Endothelial cell of umbilical vein (primary cell): Measurements from ENCODE around the gene BRAT1.

Source experiments
- CTCF ChIP-seq, 2 donors: IDR thresholded peaks; 1 replicate in 1 of 2; 2 replicates in 1 of 2; pipeline ENCODE4 v1.5.1; 2011; ENCODE audit warnings: low read length in 2 of 2, mild to moderate bottlenecking in 2 of 2, moderate library complexity in 2 of 2, control low read depth in 1 of 2, inconsistent platforms in 1 of 2, low read depth in 1 of 2; ENCODE audit not compliant: insufficient read depth in 1 of 2; ENCODE audit errors: extremely low read depth in 1 of 2
- EZH2 ChIP-seq: IDR thresholded peaks from 2 replicates; pipeline ENCODE4 v1.6.1; 2012; ENCODE audit warnings: borderline replicate concordance, low read depth, mild to moderate bottlenecking, moderate library complexity, low read length, inconsistent platforms; ENCODE audit not compliant: severe bottlenecking

- TF ChIP-seq CTCF (IDR thresholded peaks at IDR 0.05; ENCODE audit: extremely low read depth in 1 of 2, insufficient read depth in 1 of 2, low read depth in 1 of 2, low read length in 2 of 2): peak; percentile 20 to 69
- no peak for TF ChIP-seq EZH2
Measured at GRCh38 chr7:2555121-2556052, at the start of gene BRAT1.
